IgD-negative memory B cell (primary cell): ENCODE results near the gene UBASH3B. TPM values are rescaled to one million over a fixed set of nuclear protein-coding genes. Genes with fewer than 3 reads are reported as not detected.
"Not testable (repeated sequence)": the region's sequence is repeated elsewhere in the genome, so short reads cannot be mapped to it uniquely, and the experiment has no call there.

Experiments
- H3K27ac Mint-ChIP-seq, 3 donors: one replicate each; pipeline ENCODE4 v1.8.0; 2020 to 2022; ENCODE audit warnings: mild to moderate bottlenecking in 3 of 3, mixed read lengths in 3 of 3, moderate library complexity in 1 of 3
- H3K27me3 Mint-ChIP-seq: one replicate; pipeline ENCODE4 v1.8.0; 2021; ENCODE audit warnings: mixed read lengths
- H3K36me3 Mint-ChIP-seq: one replicate; pipeline ENCODE4 v1.8.0; 2020; ENCODE audit warnings: mild to moderate bottlenecking, mixed read lengths
- H3K4me1 Mint-ChIP-seq, 3 donors: one replicate each; pipeline ENCODE4 v1.8.0; 2020 to 2022; ENCODE audit warnings: mixed read lengths in 3 of 3, mild to moderate bottlenecking in 1 of 3
- H3K4me3 Mint-ChIP-seq, 4 donors: one replicate each; pipeline ENCODE4 v1.8.0; 2020 to 2022; ENCODE audit warnings: mild to moderate bottlenecking in 4 of 4, mixed read lengths in 4 of 4, moderate library complexity in 3 of 4
- H3K9me3 Mint-ChIP-seq, 3 donors: one replicate each; pipeline ENCODE4 v1.8.0; 2020 to 2021; ENCODE audit warnings: mixed read lengths in 3 of 3, mild to moderate bottlenecking in 1 of 3
- polyA plus RNA-seq: library from polyadenylated mRNA; unstranded; fragments of 300-500 nt; fragmentation: Illumina TruSeq; gene quantifications from one replicate; pipeline ENCODE4 v1.2.3, GENCODE V29; 2021

Gene UBASH3B
- polyA plus RNA-seq, 1 donor from 2014 or later = 1.3 TPM

- no peaks in the 10 kb centered on the region for H3K36me3 Mint-ChIP-seq
- H3K4me3 Mint-ChIP-seq = no peak overlapping the region
- no peaks in the 10 kb centered on the region for H3K9me3 Mint-ChIP-seq
- H3K27me3 Mint-ChIP-seq = peaks cover 6% of the 10 kb centered on the region
- no peak overlapping the region for H3K27ac Mint-ChIP-seq
- H3K4me1 Mint-ChIP-seq = peaks cover 22 to 33% (median 29%) of the 10 kb centered on the region in 3 donors
Measured at GRCh38 chr11:122720107-122720881, 64.8 kb downstream of the UBASH3B start.

GRCh38 chr11:122721201-122721963, 65.9 kb downstream of the UBASH3B start:
- Mint-ChIP-seq H3K4me1 (peaks cover 13 to 22% (median 22%) of the 10 kb centered on the region in 3 donors), H3K36me3 (no peaks in the 10 kb centered on the region), H3K9me3 (no peaks in the 10 kb centered on the region), H3K27me3 (peaks cover 7% of the 10 kb centered on the region), H3K27ac (no peak overlapping the region), H3K4me3 (no peak overlapping the region)

- no peaks in the 10 kb centered on the region for H3K36me3 Mint-ChIP-seq
- no peak overlapping the region for H3K27ac Mint-ChIP-seq
- peaks cover 8 to 22% (median 20%) of the 10 kb centered on the region in 3 donors for H3K4me1 Mint-ChIP-seq
- H3K4me3 Mint-ChIP-seq = no peak overlapping the region
- peaks cover 8% of the 10 kb centered on the region for H3K27me3 Mint-ChIP-seq
- no peaks in the 10 kb centered on the region for H3K9me3 Mint-ChIP-seq
Measured at GRCh38 chr11:122721964-122722266, 66.4 kb downstream of the UBASH3B start.

- Mint-ChIP-seq H3K27ac (no peak overlapping the region), H3K4me1 (peaks cover 9 to 25% (median 21%) of the 10 kb centered on the region in 3 donors), H3K4me3 (no peak overlapping the region), H3K9me3 (no peaks in the 10 kb centered on the region), H3K27me3 (peaks cover 13% of the 10 kb centered on the region), H3K36me3 (no peaks in the 10 kb centered on the region)
Measured at GRCh38 chr11:122723106-122723505, 67.6 kb downstream of the UBASH3B start.

DNA sequence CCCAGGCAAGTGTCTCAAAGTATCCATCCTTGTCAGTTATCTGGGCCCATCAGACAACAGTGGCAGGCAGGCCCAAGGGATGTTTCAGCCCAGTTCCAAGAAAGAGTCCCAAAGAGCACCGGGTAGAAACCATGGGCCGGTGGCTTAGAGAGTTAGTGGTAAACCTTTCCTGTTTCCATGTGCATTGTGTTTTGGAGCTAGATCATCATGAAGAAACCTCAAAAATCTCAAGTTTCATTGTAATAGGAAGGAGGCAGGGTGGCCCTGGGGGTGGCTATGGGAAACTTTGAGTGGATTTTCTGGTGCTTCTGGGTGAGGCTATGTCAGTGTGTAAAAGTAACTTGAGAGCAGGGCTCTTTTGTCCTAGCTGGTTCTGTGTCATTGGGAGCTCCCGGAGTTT, 68.1 kb downstream of the UBASH3B start:
- Mint-ChIP-seq H3K27ac (no peak overlapping the region), H3K4me1 (peaks cover 9 to 27% (median 21%) of the 10 kb centered on the region in 3 donors), H3K4me3 (no peak overlapping the region), H3K27me3 (peaks cover 13% of the 10 kb centered on the region), H3K9me3 (no peaks in the 10 kb centered on the region), H3K36me3 (no peaks in the 10 kb centered on the region)

DNA sequence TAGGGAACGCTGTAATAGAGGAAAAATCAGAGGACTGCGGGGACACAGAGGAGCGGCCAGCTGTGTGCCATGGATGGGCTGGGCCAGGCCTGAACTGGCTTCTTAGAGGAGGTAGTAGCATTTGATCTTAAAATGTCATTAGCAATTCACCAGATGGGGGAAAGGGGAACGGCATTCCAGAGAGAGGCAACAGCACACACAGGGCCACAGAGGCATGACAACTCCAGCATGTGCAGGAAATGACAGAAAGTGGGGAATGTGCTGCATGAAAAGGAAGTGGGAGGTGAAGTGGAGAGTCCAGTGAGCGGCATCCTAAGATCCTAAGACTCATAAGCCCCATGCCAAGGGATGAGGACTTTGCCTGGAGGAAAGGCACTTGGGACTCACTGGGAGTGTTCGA, 69.0 kb downstream of the UBASH3B start:
- H3K36me3 Mint-ChIP-seq = no peaks in the 10 kb centered on the region
- H3K27ac Mint-ChIP-seq = no peak overlapping the region
- peaks cover 9 to 28% (median 17%) of the 10 kb centered on the region in 3 donors for H3K4me1 Mint-ChIP-seq
- H3K4me3 Mint-ChIP-seq = peak overlapping the region in 1 of 4 donors; percentile 12
- H3K27me3 Mint-ChIP-seq = peaks cover 13% of the 10 kb centered on the region
- no peaks in the 10 kb centered on the region for H3K9me3 Mint-ChIP-seq

GRCh38 chr11:122726028-122726427, 70.5 kb downstream of the UBASH3B start:
- Mint-ChIP-seq H3K4me1 (peaks cover 9 to 24% (median 12%) of the 10 kb centered on the region in 3 donors), H3K36me3 (no peaks in the 10 kb centered on the region), H3K4me3 (peak overlapping the region in 1 of 4 donors; percentile 10), H3K27ac (no peak overlapping the region), H3K27me3 (peaks cover 13% of the 10 kb centered on the region), H3K9me3 (no peaks in the 10 kb centered on the region)

GRCh38 chr11:122727101-122727929, 71.8 kb downstream of the UBASH3B start:
- H3K27ac Mint-ChIP-seq = peak overlapping the region in 2 of 3 donors; percentile 2 to 80
- peaks cover 10% of the 10 kb centered on the region for H3K27me3 Mint-ChIP-seq
- H3K4me1 Mint-ChIP-seq = peaks cover 9 to 24% (median 12%) of the 10 kb centered on the region in 3 donors

GRCh38 chr11:122728561-122728960, 73.0 kb downstream of the UBASH3B start:
- Mint-ChIP-seq H3K36me3 (no peaks in the 10 kb centered on the region), H3K27ac (peak overlapping the region in 1 of 3 donors; percentile 21), H3K27me3 (peaks cover 10% of the 10 kb centered on the region), H3K9me3 (no peaks in the 10 kb centered on the region), H3K4me1 (peaks cover 9 to 22% (median 12%) of the 10 kb centered on the region in 3 donors), H3K4me3 (peak overlapping the region in 1 of 4 donors; percentile 44)

More at GRCh38 chr11:122727101-122727929, 71.8 kb downstream of the UBASH3B start:
- peak overlapping the region; percentile 66 to 89 (median 85) for H3K4me3 Mint-ChIP-seq
- H3K9me3 Mint-ChIP-seq = no peaks in the 10 kb centered on the region
- no peaks in the 10 kb centered on the region for H3K36me3 Mint-ChIP-seq

GRCh38 chr11:122729139-122729538, 73.6 kb downstream of the UBASH3B start:
- Mint-ChIP-seq H3K4me3 (no peak overlapping the region), H3K27ac (no peak overlapping the region), H3K36me3 (no peaks in the 10 kb centered on the region), H3K4me1 (peaks cover 9 to 22% (median 12%) of the 10 kb centered on the region in 3 donors), H3K27me3 (peaks cover 7% of the 10 kb centered on the region), H3K9me3 (no peaks in the 10 kb centered on the region)

- not testable (repeated sequence) for H3K4me3 Mint-ChIP-seq, H3K9me3 Mint-ChIP-seq, H3K27me3 Mint-ChIP-seq, H3K36me3 Mint-ChIP-seq
- Mint-ChIP-seq H3K27ac (peak overlapping the region in 1 of 3 donors; percentile 83), H3K4me1 (peaks cover 9 to 22% (median 12%) of the 10 kb centered on the region in 3 donors)
Measured at GRCh38 chr11:122730694-122731093, 75.2 kb downstream of the UBASH3B start.

GRCh38 chr11:122731500-122731913, 76.0 kb downstream of the UBASH3B start:
- Mint-ChIP-seq H3K27ac (peak overlapping the region in 1 of 3 donors; percentile 85), H3K4me1 (peaks cover 9 to 21% (median 12%) of the 10 kb centered on the region in 3 donors), H3K36me3 (no peaks in the 10 kb centered on the region), H3K27me3 (peaks cover 6% of the 10 kb centered on the region), H3K9me3 (no peaks in the 10 kb centered on the region), H3K4me3 (no peak overlapping the region)

GRCh38 chr11:122732342-122733315, 77.1 kb downstream of the UBASH3B start:
- no peak overlapping the region for H3K4me3 Mint-ChIP-seq
- no peak overlapping the region for H3K27ac Mint-ChIP-seq
- no peaks in the 10 kb centered on the region for H3K9me3 Mint-ChIP-seq
- H3K27me3 Mint-ChIP-seq = no peaks in the 10 kb centered on the region
- H3K36me3 Mint-ChIP-seq = no peaks in the 10 kb centered on the region
- peaks cover under 1 to 10% (median 2%) of the 10 kb centered on the region in 3 donors for H3K4me1 Mint-ChIP-seq

DNA sequence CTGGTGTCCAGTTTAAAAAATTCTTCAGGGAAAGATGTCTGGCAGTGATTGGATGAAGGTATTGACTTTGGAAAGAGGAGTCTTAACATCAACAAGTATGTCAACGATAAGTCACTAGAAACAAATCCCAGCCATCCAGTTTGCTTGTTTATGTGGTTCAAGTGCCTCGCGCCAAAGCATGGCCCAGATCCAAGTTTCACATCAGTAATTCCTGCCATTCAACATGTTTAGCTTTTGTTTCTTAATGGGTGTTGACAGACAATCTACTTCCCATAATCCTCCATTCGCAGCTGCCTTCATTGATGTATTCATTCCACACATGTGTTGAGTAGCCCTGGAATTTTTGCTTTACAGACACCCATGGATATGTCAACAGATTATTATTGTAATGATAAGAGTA, 77.8 kb downstream of the UBASH3B start:
- H3K4me1 Mint-ChIP-seq = peaks cover 0 to 4% (median 0%) of the 10 kb centered on the region in 3 donors
- no peaks in the 10 kb centered on the region for H3K9me3 Mint-ChIP-seq
- H3K36me3 Mint-ChIP-seq = no peaks in the 10 kb centered on the region
- H3K4me3 Mint-ChIP-seq = no peak overlapping the region
- H3K27ac Mint-ChIP-seq = no peak overlapping the region
- no peaks in the 10 kb centered on the region for H3K27me3 Mint-ChIP-seq
